Forelimb muscle (tissue), 1 donor: ENCODE measurements around the gene ATP9A. TPM values are rescaled to one million over a fixed set of nuclear protein-coding genes. Genes with fewer than 3 reads are reported as not detected.

Source experiments
- DNase-seq: peaks from one replicate; pipeline ENCODE4 v3.0.0-alpha.2; 2013; ENCODE audit warnings: low read depth
- polyA plus RNA-seq: library from polyadenylated mRNA; unstranded; fragments of 120-200 nt; gene quantifications from one replicate; pipeline ENCODE4 v1.2.1, GENCODE V29; 2013; ENCODE audit not compliant: insufficient read length

Gene ATP9A
- polyA plus RNA-seq, 1 donor: 63.3 TPM

DNA sequence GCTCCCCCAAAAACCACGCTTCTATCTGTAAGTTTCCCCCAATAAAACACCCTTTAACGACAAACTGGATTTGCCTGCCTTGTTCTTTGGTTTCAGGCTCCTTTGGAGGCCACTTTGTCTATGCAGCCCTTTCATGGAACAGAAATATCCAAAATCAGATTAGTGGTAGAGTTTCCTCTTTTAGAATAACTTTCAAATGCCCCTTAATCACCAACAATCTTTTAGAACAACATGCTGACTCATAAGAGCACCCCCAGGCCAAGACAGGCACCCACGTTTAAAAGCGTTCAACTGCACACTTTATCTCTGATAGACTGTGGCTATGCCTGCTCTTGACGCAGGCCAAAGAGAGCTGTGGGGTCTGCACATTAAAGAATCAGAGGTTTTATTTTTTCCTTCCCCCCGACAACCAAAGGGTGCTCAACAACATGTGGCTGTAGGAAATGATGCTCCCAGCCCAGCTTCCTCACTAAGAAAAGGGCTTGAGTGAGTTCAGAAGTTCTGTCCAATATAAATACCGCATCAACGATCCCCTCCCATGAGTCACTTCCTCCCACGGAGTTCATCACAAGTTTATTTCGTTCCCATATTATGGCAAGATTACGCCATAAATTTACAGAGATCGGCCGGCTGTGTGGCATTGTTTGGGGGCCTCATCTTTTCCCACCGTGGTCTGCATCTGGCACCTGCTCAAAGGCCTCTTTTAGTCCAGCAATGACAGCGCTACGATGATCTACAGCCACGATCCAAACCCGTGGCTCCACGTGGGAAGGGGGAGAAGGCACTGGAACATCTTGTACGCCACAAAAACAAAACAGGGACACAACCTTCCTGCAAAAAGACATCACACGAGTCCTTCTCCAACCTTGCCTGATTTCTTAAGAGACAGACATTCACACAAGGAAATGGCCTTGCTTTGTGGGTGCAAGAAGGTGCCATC is 136.9 kb downstream of the ATP9A start:
- peak; percentile 85 for DNase-seq

DNA sequence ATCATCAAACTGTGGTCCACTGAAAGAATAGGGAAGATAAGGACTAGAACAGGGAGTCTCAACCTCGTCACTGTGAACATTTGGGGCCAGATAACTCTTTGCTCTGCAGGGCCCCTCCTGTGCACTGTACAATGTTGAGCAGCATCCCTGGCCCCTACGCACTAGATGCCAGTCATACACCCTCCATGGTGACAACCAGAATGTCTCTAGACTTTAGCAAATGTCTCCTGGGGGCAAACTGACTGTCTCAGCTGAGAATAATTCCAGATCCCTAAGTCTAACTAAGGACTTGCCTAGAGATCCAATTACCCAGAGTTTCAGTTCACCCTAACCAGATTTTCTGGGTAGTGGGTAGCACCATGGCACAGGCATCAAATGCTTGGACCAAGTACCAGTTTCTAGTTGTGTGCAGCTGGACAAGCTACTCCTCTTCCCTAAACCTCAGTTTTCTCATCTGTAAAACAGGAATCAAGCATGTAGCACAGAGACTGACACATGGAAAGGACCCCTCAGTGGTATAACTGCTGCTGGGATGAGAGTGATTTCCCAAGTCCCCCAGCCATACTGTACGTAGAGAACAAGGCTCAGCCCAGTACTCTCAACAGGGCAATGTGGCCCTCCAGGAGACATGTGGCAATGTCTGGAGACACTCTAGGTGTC is 138.7 kb downstream of the ATP9A start:
- DNase-seq: no peak

DNA sequence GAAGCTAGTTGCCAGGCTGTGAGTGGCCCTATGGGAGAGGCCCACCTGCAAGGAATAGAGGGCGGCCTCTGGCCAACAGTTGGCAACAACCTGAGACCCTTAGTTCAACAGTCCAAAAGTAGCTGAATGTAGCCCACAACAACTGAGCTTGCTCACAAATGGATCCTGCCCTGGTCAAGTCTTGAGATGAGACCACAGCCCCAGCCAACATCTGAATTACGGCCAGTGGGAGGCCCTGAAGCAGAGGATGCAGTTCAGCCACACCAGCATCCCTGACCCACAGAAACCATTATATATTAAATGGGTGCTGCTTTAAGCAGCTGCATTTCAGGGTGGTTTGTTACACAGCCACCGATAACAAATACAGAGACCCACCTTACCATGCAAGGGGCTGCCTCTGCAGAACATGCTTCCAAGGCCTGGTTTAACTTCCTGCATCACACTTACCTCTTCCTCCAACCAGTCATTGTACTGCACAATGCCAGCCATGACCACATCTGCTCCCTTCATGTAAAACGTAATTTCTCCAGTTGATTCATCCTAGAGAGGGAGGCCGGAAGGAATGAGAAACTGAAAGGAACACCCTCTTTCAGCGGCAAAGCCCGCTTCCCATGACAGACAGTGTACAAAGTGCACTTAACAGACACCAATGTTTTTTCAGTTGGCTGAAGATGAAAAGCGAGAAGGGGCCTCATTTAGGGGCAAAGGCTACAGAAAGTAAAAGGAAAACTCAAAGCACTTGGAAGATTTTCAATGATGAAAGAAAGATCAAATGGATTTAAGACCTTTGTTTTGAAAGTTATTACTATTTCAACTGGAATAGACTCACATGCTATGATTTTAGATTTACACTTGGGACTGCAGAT is 139.4 kb downstream of the ATP9A start:
- DNase-seq: no peak

DNA sequence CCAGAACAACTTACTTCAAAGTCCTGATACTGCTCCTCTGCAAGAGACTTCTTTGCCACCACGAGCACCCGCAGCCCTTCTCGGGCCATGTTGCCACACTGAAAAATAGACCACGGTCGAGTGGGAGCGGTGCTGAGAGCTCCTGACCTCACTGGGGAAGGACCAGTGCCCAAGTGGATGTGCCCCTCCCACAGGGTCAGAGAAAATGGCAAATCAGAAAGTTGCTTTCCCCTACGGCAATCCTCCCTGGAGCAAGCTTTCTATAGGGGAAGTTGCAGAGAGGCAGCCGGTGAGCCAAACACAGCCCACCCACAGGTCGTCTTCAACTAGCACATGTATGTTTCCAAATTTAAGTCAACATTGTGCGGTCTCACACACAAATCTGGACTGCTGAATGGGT is 140.6 kb downstream of the ATP9A start:
- no peak for DNase-seq

DNA sequence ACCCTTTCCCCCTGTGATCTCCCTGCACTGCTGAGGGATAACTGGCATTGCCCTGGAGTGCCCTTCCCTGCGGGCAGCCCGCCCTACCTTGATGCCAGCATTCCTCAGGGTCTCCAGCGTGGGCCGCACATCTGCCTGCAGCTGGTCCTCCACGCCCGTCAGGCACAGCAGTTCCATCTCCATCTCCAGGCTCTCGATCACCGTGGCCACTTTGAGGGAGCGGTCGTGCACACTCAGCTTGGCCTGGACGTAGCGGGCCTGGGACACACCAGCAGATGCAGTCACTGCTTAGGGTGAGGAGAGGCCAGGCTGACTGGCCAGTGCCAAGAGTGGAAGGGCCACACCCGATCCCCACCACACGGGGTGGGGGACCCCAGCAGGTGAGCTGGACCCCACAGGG is 143.1 kb downstream of the ATP9A start:
- no peak for DNase-seq

DNA sequence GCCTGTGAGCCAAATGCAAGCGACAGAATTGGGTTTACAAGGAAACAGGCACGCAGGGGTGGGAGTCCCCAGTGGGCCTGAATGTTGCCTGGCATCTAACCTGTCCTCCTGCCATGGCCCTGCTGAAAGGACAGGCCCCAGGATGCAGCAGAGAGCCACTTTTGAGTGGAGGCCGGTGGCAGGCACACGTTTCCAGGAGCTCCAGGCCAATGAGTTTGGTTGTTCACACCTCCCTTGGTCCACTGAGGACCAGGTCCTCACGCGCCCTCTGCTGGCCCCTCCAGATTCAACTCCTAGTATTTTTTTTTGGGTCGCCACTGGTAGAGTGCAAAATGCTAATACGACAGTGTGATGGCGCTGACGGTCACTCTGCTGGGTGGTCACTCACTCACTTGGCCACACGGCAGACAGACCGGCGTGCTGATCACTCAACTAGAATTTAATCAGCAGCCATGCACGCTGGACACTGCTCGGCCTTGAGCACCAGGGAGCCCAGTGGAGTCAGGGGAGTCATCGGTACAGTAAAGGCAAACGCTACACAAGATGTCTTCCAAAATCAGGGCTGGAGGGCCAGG is 143.9 kb downstream of the ATP9A start:
- DNase-seq: no peak

DNA sequence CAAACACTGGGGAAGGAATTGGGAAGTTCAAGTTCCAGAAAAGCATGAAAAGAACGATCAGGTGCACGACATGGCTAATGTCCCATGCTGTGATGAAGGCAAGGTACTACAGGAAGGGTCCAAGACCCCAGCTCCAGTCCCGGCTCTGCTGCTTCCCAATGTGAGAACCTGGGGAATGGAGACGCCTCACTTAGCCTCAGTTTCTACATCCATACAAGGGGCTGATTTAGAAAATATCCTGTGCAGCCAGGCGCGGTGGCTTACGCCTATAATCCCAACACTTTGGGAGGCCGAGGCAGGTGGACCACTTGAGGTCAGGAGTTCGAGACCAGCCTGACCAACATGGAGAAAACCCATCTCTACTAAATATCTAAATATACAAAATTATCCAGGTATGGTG is 144.9 kb downstream of the ATP9A start:
- DNase-seq: no peak

DNA sequence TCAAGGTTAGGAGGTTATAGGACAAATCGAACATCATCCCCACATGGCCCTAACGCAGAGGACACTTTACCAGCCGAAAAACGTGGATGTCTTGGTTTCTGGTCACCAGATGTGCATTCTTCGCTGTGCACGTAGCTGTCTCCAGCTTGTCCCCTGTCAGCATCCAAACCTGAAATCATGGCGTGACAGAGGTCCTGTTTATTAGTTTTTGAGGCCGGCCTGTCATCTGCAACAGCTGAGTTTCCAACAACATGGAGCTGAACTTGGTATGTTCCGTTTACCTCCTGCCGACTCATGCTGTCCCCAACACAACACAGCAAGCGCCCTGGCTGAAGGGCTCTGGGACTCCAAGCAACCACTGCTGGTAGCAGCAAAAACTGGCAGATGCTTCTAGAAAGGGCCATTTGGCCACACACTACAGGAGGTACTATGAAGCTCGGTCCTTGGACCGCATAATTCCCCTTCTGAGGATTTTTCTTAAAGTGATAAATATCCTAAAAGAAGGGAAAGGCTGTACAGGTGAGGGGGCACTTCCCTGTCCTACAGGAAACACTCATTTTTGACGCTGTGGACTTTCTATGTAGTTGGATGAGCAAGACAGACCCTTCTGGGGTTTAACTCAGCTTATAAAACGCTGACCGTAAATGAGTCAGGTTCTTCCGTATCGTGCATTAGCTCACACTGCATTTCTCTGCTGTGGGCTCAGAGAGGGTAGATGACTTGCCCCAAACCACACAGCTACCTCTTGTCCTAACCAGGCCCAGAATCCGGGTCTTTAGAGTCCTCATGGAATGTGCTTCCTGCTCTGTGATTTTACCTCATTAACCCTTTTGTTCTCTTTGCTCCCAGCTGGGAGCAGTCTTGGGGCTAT is 146.0 kb downstream of the ATP9A start:
- no peak for DNase-seq

DNA sequence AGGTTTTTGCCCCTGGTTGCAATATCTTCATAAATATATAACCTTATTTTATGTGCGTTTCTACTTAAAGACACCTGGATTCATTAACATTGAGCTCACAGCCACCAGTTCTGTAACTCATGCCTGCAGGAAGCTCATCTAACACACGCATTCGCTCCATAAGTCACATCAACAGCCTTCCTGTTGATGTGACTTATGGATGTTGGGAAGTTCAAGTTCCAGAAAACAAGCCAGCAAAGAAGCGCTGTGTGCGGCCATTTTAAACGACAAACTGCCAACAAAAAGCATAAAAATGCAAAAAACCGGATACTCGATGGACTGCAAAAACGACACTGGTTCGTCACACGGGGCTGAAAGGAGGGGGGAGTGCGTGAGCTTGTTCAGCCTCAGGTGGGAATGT is 147.8 kb downstream of the ATP9A start:
- no peak for DNase-seq

DNA sequence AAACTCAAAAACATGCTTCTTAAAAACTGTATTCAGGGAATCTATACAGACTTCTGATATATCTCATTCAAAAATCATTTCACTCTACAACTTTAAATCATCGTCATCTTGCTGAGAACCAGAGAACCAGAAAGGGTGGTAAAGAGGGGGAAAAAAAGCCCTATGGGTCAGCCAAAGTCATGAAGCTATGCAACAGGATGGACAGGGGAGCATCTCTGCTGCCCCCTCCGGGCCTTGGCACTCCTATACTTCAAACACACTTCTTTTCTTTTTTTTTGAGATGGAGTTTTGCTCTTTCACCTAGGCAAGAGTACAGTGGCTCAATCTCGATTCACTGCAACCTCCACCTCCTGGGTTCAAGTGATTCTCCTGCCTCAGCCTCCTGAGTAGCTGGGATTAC is 152.1 kb downstream of the ATP9A start:
- no peak for DNase-seq

DNA sequence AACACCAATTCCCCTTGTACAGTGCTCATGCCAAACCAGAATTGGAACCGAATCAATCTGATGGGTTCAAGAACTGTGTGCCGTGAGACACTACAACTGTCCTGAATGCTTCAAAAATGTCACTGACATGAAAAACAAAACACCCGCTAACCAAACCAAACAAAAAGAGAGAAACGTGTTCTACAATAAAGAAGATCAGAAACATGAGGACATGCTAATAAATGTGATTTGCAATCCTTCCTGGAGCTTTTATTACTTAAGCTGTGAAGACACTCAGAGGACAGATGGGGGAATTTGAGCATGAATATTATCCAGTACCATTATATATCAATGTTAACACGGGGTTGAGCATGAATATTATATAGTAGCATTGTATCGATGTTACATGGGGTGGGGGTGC is 153.5 kb downstream of the ATP9A start:
- DNase-seq: no peak

DNA sequence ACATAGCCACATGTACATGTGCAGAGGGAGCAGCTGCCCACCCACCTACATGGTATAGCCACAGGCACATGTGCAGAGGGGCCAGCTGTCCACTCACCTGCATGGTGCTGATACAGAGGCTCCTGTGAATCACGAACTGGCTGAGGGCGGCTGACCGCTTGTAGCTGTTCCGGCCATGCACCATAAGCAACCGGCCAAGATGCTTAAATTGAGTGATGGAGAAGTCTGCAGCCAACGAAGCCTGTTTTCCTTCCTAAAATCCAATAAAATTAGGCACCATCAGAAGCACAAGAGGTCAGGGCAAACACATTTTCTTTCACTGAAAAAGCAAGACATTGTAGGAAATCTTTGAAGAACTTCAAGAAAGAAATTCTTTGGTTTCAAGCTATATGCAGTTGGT is 154.6 kb downstream of the ATP9A start:
- DNase-seq: no peak

DNA sequence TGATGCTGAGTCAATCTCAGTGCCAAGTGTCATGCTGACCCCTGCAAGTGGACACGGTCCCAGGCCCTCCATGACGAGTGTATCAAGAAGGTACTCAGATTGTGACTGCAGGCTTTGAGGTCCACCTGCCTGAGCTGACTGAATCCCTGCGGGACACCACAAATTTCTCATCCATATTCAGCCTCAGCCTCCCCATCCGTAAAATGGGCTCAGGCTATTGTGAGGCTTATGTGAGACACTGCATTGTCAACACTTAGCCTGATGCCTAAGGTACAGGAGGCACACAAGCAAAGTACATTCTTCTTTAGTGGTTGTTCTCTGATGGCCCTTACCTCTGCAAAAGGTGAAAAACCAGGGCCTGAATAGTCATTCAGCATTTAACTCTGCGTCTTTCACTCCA is 155.3 kb downstream of the ATP9A start:
- DNase-seq: no peak

DNA sequence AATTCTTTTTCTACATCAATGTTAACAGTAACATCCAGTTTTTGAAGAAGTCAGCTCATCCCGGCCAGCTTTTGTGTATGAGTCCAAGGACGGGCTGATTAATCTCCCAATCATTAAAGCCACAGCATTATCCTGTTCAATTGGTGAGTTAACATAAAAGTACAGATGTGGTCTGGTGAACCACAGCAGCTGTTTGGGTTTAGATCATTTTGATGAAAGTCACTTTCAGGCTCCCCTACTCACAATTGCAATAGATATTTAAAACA is 156.6 kb downstream of the ATP9A start:
- DNase-seq: no peak

DNA sequence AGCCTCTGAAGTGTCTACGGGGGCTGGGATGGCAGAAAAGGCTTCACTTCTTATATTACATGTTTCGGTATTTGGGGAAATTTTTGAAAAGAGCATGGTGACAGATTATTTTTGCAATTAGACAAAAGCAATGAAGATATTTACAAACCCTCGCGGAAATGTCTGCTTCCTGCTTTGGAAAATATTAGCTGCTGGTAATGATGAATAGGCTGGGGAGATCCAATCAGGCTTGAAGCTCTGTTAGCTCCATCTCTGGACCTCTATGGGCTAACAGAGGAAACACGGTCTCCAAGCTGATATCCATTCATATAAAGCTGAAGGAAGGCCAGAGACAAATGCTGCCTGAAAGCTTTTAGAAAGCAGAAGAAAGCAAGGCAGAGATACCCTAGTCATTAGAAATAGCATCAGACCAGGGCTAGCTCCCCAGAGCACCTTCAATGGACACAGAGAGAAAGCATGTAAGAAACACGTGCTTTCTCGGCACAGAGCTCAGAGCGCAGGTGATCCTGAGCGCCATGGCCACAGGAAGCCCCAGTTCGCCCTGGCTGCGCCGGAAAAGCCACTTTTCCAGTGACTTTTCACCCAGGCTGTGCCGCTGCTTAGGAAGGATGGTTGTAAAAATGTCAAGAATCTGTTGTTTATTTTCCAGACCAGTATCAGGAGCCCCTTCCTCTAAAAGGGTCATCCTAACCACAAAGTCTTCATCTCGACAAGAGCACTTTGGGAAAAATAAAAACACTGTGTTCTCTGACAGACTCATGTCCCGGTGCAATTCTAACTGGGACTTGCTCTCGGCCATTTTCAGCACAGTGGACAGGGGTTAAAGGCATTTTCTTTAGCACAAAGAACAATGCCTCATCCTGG is 157.2 kb downstream of the ATP9A start:
- DNase-seq: no peak

DNA sequence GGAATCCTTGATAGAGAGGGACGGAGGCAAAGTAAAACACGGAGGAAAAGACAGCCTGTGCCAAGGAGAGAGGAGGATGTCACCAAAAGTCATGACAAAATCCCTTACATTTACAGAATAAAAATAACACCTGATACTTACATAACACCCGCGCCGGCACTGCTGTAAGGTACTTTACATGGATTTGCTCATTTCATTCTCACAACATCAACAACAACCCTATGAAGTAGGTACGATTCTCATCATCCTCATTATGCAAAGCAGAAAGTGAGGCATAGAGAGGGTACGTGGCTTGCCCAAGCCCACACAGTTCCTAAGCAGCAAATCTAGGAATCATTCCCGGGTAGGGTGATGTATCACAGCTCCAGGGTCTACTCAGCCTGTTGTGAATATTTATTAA is 158.1 kb downstream of the ATP9A start:
- DNase-seq: no peak

DNA sequence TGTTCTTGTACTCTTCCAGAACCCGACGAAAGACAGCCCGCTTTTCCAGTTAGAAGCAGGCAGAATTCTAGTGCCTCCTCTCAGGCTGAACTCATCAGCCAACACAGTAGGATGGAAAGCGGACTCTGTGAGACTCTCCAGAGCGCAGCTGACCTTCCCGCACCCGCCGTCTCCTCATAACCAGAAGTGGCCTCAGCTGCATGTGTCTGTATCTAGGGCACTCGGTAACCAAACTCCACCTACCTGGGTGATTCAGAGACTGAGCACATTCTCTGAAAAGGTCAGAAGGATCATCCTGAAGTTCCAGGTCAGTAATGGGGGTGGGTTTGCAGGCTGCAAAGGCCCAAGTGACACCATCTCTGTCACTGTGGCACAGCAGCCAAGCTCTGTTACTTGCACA is 158.9 kb downstream of the ATP9A start:
- DNase-seq: no peak

DNA sequence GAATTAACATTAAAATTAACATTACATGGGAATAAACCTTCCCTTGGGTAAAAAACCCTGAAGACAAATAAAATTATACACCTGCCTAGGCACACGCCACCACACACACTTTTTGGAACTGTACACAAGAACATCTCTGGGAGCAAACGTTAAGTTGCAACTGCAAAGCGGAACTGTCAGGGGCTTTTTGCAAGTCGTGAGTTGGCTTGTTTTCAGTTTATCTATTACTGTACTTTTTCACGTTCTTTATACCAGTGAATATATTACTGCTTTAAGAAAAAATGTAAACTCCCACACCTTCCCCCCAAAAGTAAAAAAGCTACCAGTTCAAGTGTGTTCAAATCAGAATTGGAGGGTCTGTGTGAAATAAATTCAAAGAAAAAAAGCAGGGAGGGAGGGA is 160.1 kb downstream of the ATP9A start:
- DNase-seq: no peak

DNA sequence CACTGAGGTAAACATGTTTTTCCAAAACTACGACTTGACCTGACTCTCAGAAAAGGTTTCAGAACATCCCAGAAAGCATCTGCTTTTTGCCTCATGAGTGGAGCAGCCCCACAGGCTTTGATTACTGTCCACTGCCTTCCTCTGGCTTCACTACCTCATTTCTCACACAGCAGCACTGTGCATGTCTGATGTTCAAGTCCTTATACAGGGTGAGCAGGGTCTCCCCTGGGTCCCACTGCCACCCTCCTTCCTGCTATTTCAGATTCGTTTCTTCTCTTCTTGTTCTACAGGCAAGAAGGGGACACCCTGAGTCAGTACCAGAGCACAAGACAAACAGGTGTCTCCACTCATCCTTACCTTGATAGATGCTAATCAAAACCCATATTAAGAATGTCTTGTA is 161.0 kb downstream of the ATP9A start:
- no peak for DNase-seq

DNA sequence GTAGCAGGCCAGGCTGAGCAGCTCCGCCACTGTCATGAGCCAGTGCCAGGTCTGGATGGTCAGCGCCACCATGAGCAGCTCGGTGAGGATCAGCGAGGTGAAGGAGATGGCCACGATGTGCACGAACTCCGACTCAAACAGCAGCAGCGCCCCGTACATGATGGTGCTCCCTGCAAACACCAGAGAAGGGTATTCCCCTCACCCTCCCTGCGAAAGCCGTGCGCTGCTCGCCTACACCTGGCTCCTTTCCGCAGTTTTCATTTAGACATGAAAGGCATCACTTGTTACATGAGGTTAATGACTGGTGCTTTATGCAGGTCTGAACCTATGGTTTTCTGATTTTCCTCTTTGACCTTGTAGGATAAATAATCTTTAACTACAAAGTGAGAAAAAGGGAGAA is 163.3 kb downstream of the ATP9A start:
- DNase-seq: no peak
